ENCODE data around the gene OTULINL. TPM values are rescaled to one million over a fixed set of nuclear protein-coding genes. Genes with fewer than 3 reads are reported as not detected.

OTULINL gene
- polyA plus RNA-seq, 1 donor (not counting 4 experiments of a cell fraction or from before 2014, with no cell fraction given), result 0.62 TPM

DNA sequence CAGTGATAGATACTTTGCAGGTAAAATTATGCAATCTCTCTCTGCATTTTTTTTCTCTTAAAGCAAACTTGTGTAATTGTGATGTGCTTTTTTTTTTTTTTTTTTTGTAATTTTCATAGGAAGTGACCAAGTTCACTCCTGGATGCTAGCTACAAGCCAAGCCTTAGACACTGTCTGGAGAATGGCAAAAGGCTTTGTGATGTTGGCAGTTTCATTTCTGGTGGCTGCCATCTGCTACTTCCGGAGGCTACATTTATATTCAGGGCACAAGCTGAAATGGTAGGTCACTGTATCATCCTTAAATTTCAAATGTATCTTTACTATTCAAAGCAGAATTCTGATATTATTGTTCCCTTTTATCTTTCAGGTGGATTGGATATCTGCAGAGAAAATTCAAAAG lies 19.3 kb downstream of the OTULINL start:
- Histone ChIP-seq H3K9me3 (ENCODE audit: control insufficient read depth, low read depth, low read length) (no peaks in the 10 kb centered on the region), H3K4me1 (ENCODE audit: control insufficient read depth, extremely low read depth, insufficient read depth, low read length) (no peaks in the 10 kb centered on the region), H3K27me3 (ENCODE audit: control insufficient read depth, extremely low read depth, insufficient read depth, low read length) (no peaks in the 10 kb centered on the region), H3K36me3 (ENCODE audit: control insufficient read depth in 2 of 2, extremely low read depth in 1 of 2, insufficient read depth in 2 of 2, low read length in 2 of 2) (no peaks in the 10 kb centered on the region), H3K79me2 (ENCODE audit: control insufficient read depth, insufficient read depth, low read length) (no peaks in the 10 kb centered on the region), H3K4me2 (ENCODE audit: control insufficient read depth, extremely low read depth, insufficient read depth, low read depth, low read length) (no peak overlapping the region), H4K20me1 (ENCODE audit: control insufficient read depth, extremely low read depth, insufficient read depth, low read length) (no peaks in the 10 kb centered on the region), H3K9me1 (ENCODE audit: control insufficient read depth, extremely low read depth, insufficient read depth, low read length) (no peaks in the 10 kb centered on the region), H2AFZ (ENCODE audit: control insufficient read depth, low read length) (no peak overlapping the region), H3K9ac (ENCODE audit: control insufficient read depth, extremely low read depth, insufficient read depth, low read length) (no peak overlapping the region), H3K27ac (ENCODE audit: control insufficient read depth, insufficient read depth, low read length) (no peak overlapping the region), H3K4me3 (ENCODE audit: control insufficient read depth in 2 of 3, extremely low read depth in 1 of 3, insufficient read depth in 2 of 3, low read depth in 1 of 3, low read length in 3 of 3) (no peak overlapping the region)
- FAIRE-seq (no peak), DNase-seq (ENCODE audit: low read depth, low spot score) (no peak)
- dilution Hi-C loops (cut with MboI; ENCODE audit: extremely low pct_ligation_motif_present, low sequenced_read_pairs), result no loop called here
- TF ChIP-seq, protein P1, sequence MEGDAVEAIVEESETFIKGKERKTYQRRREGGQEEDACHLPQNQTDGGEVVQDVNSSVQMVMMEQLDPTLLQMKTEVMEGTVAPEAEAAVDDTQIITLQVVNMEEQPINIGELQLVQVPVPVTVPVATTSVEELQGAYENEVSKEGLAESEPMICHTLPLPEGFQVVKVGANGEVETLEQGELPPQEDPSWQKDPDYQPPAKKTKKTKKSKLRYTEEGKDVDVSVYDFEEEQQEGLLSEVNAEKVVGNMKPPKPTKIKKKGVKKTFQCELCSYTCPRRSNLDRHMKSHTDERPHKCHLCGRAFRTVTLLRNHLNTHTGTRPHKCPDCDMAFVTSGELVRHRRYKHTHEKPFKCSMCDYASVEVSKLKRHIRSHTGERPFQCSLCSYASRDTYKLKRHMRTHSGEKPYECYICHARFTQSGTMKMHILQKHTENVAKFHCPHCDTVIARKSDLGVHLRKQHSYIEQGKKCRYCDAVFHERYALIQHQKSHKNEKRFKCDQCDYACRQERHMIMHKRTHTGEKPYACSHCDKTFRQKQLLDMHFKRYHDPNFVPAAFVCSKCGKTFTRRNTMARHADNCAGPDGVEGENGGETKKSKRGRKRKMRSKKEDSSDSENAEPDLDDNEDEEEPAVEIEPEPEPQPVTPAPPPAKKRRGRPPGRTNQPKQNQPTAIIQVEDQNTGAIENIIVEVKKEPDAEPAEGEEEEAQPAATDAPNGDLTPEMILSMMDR (optimal IDR thresholded peaks at IDR 0.05 in 1 of 3, IDR thresholded peaks at IDR 0.05 in 1 of 3, conservative IDR thresholded peaks at IDR 0.05 in 1 of 3; ENCODE audit: extremely low read depth in 1 of 3, insufficient read depth in 2 of 3, low read length in 3 of 3), result no peak
- TF ChIP-seq EZH2 (IDR thresholded peaks at IDR 0.05; ENCODE audit: low read length), result no peak

DNA sequence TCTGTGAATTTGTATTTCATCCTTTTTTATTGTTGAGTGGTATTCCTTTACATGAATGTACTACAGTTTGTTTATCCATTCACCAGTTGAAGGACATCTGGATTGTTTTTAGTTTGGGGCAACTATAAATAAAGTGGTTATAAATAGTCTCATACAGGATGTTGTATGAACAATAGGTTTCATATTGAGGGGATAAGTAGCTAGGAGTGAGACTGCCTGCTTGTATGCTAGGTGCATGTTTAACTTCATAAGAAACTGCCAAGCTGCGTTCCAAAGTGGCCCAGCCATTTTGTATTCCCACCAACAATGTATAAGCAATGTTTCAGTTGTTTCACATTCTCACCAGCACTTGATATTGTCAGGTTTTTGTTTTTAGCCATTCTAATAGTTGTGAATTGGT lies 21.5 kb downstream of the OTULINL start:
- H3K4me3 ChIP-seq (ENCODE audit: control insufficient read depth in 2 of 3, extremely low read depth in 1 of 3, insufficient read depth in 2 of 3, low read depth in 1 of 3, low read length in 3 of 3), result no peak overlapping the region
- DNase-seq (ENCODE audit: low read depth, low spot score) (no peak), FAIRE-seq (no peak)
- no peaks in the 10 kb centered on the region for H3K36me3 ChIP-seq (ENCODE audit: control insufficient read depth in 2 of 2, extremely low read depth in 1 of 2, insufficient read depth in 2 of 2, low read length in 2 of 2)
- dilution Hi-C loops (cut with MboI; ENCODE audit: extremely low pct_ligation_motif_present, low sequenced_read_pairs), result no loop called here
- no peak for TF ChIP-seq EZH2 (IDR thresholded peaks at IDR 0.05; ENCODE audit: low read length)
- TF ChIP-seq, protein P1 (optimal IDR thresholded peaks at IDR 0.05 in 1 of 3, IDR thresholded peaks at IDR 0.05 in 1 of 3, conservative IDR thresholded peaks at IDR 0.05 in 1 of 3; ENCODE audit: extremely low read depth in 1 of 3, insufficient read depth in 2 of 3, low read length in 3 of 3), result no peak
- no peaks in the 10 kb centered on the region for H3K9me1 ChIP-seq (ENCODE audit: control insufficient read depth, extremely low read depth, insufficient read depth, low read length)
- no peaks in the 10 kb centered on the region for H3K79me2 ChIP-seq (ENCODE audit: control insufficient read depth, insufficient read depth, low read length)
- no peak overlapping the region for H3K27ac ChIP-seq (ENCODE audit: control insufficient read depth, insufficient read depth, low read length)
- no peaks in the 10 kb centered on the region for H3K4me1 ChIP-seq (ENCODE audit: control insufficient read depth, extremely low read depth, insufficient read depth, low read length)
- no peaks in the 10 kb centered on the region for H3K27me3 ChIP-seq (ENCODE audit: control insufficient read depth, extremely low read depth, insufficient read depth, low read length)
- no peaks in the 10 kb centered on the region for H3K9me3 ChIP-seq (ENCODE audit: control insufficient read depth, low read depth, low read length)
- H2AFZ ChIP-seq (ENCODE audit: control insufficient read depth, low read length), result no peak overlapping the region
- no peaks in the 10 kb centered on the region for H4K20me1 ChIP-seq (ENCODE audit: control insufficient read depth, extremely low read depth, insufficient read depth, low read length)
- H3K9ac ChIP-seq (ENCODE audit: control insufficient read depth, extremely low read depth, insufficient read depth, low read length), result no peak overlapping the region
- H3K4me2 ChIP-seq (ENCODE audit: control insufficient read depth, extremely low read depth, insufficient read depth, low read depth, low read length), result no peak overlapping the region
